ENCODE measurements around the gene PSD2. TPM values are rescaled to one million over a fixed set of nuclear protein-coding genes. Genes with fewer than 3 reads are reported as not detected.

The PSD2 gene
- total RNA-seq, 2 experiments from 2014 or later: 0.08 TPM; not detected in 1

- no peak overlapping the region for H3K27ac Mint-ChIP-seq
- no peaks in the 10 kb centered on the region for H3K4me1 ChIP-seq (ENCODE audit: insufficient read depth, low read length)
- DNase-seq (no peak), ATAC-seq (ENCODE audit: poor library complexity) (no peak)
- no peaks in the 10 kb centered on the region for H3K4me1 Mint-ChIP-seq (ENCODE audit: low read depth)
- ChIA-PET CTCF (no interaction called here), POLR2A (no interaction called here)
- no peaks in the 10 kb centered on the region for H3K36me3 Mint-ChIP-seq (ENCODE audit: low read depth)
- no peak overlapping the region for H3K4me3 ChIP-seq (ENCODE audit: low read length)
- H3K27me3 ChIP-seq (ENCODE audit: control insufficient read depth in 1 of 2, insufficient read depth in 2 of 2, low read length in 2 of 2): peaks cover 0 to 3% of the 10 kb centered on the region in 2 experiments
- no peak overlapping the region for H3K27ac ChIP-seq (ENCODE audit: low read depth in 1 of 2, low read length in 2 of 2)
- H3K27me3 Mint-ChIP-seq: peaks cover 38% of the 10 kb centered on the region
- no peak overlapping the region for H3K4me3 Mint-ChIP-seq
- no peaks in the 10 kb centered on the region for H3K9me3 Mint-ChIP-seq
- H3K36me3 ChIP-seq (ENCODE audit: insufficient read depth, low read length): no peaks in the 10 kb centered on the region
- intact Hi-C loops (cut with DNase I, micrococcal nuclease): no loop called here
- no peaks in the 10 kb centered on the region for H3K9me3 ChIP-seq (ENCODE audit: control insufficient read depth in 1 of 2, insufficient read depth in 1 of 2, low read length in 2 of 2)
- no peak for TF ChIP-seq CTCF (IDR thresholded peaks at IDR 0.05)
Observed at GRCh38 chr5:139893873-139894272, 98.3 kb downstream of the PSD2 start.

Other genes with a start within 250 kb of the PSD2 start
- gene UBE2D2, start 234.5 kb upstream of the PSD2 start, total RNA-seq: 100 to 1,000 TPM; 164 to 174 TPM
- 1 to 10 TPM; 1.9 to 2.7 TPM for gene CXXC5, start 147.5 kb upstream of the PSD2 start, total RNA-seq
- gene NRG2, start 247.5 kb downstream of the PSD2 start, total RNA-seq: under 1 TPM; 0.08 to 0.17 TPM